ENCODE data around the gene RAMP1. TPM values are rescaled to one million over a fixed set of nuclear protein-coding genes. Genes with fewer than 3 reads are reported as not detected.

Gene RAMP1
- total RNA-seq, 1 donor from 2014 or later, result 9.1 TPM

DNA sequence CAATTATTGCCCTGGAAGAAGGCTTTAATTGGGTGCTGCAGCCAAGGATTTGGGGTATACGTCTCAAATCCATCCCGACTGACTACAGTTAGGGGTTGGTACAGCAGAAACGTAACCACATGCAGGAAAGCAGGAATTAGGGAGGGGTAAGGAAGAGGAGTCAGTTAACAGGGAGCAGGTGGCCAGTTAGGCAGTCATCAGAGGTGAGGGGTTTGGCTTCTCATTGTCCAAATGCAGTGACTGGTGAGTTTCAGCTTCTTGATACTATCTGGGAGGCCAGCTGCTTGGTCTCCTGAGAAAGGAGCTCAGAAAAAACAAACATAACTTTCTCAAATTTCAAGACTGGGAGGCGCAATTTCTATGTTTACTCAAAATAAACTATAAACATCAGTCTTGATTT, 68.6 kb downstream of the RAMP1 start:
- no peak for DNase-seq (ENCODE audit: low read depth)
- H3K4me1 ChIP-seq (ENCODE audit: insufficient read depth, low read length), result no peaks in the 10 kb centered on the region
- no peaks in the 10 kb centered on the region for H3K27me3 ChIP-seq (ENCODE audit: insufficient read depth, low read length)
- Mint-ChIP-seq H3K27me3 (ENCODE audit: low read depth, unreplicated experiment) (peaks cover 20% of the 10 kb centered on the region), H3K9me3 (ENCODE audit: unreplicated experiment) (peaks cover 11% of the 10 kb centered on the region), H3K27ac (ENCODE audit: unreplicated experiment) (no peak overlapping the region), H3K36me3 (ENCODE audit: low read depth, unreplicated experiment) (peaks cover 2% of the 10 kb centered on the region), H3K4me1 (ENCODE audit: low read depth, unreplicated experiment) (no peaks in the 10 kb centered on the region), H3K4me3 (ENCODE audit: unreplicated experiment) (no peak overlapping the region)
- no peak overlapping the region for H3K4me3 ChIP-seq (ENCODE audit: insufficient read depth, low read depth, low read length)
- no peak overlapping the region for H2AFZ ChIP-seq (ENCODE audit: low read depth, low read length)
- H3K9me3 ChIP-seq (ENCODE audit: insufficient read depth, low read depth, low read length), result no peaks in the 10 kb centered on the region
- TF ChIP-seq EZH2 (IDR thresholded peaks at IDR 0.05; ENCODE audit: insufficient read depth, low read length) (no peak), CTCF (IDR thresholded peaks at IDR 0.05; ENCODE audit: insufficient read depth, low read depth, low read length) (no peak)
- H3K27ac ChIP-seq (ENCODE audit: low read depth, low read length), result no peak overlapping the region
- H3K79me2 ChIP-seq (ENCODE audit: insufficient read depth, low read length), result no peaks in the 10 kb centered on the region
- no peaks in the 10 kb centered on the region for H3K36me3 ChIP-seq (ENCODE audit: insufficient read depth, low read length)
- H3K9ac ChIP-seq (ENCODE audit: low read length), result no peak overlapping the region
- no peak overlapping the region for H3K4me2 ChIP-seq (ENCODE audit: low read length)
- no peak for FAIRE-seq
- no peaks in the 10 kb centered on the region for H4K20me1 ChIP-seq (ENCODE audit: insufficient read depth, low read length)

- no peak overlapping the region for H3K4me2 ChIP-seq (ENCODE audit: low read length)
- H3K4me1 Mint-ChIP-seq (ENCODE audit: low read depth, unreplicated experiment), result no peaks in the 10 kb centered on the region
- no peaks in the 10 kb centered on the region for H3K79me2 ChIP-seq (ENCODE audit: insufficient read depth, low read length)
- H3K27ac Mint-ChIP-seq (ENCODE audit: unreplicated experiment), result no peak overlapping the region
- DNase-seq (ENCODE audit: low read depth), result no peak
- no peaks in the 10 kb centered on the region for H4K20me1 ChIP-seq (ENCODE audit: insufficient read depth, low read length)
- no peaks in the 10 kb centered on the region for H3K27me3 ChIP-seq (ENCODE audit: insufficient read depth, low read length)
- FAIRE-seq, result no peak
- no peak overlapping the region for H2AFZ ChIP-seq (ENCODE audit: low read depth, low read length)
- peaks cover 26% of the 10 kb centered on the region for H3K27me3 Mint-ChIP-seq (ENCODE audit: low read depth, unreplicated experiment)
- peaks cover 11% of the 10 kb centered on the region for H3K9me3 Mint-ChIP-seq (ENCODE audit: unreplicated experiment)
- TF ChIP-seq CTCF (IDR thresholded peaks at IDR 0.05; ENCODE audit: insufficient read depth, low read depth, low read length) (no peak), EZH2 (IDR thresholded peaks at IDR 0.05; ENCODE audit: insufficient read depth, low read length) (no peak)
- H3K4me3 ChIP-seq (ENCODE audit: insufficient read depth, low read depth, low read length), result no peak overlapping the region
- no peaks in the 10 kb centered on the region for H3K36me3 ChIP-seq (ENCODE audit: insufficient read depth, low read length)
- H3K9me3 ChIP-seq (ENCODE audit: insufficient read depth, low read depth, low read length), result no peaks in the 10 kb centered on the region
- no peak overlapping the region for H3K9ac ChIP-seq (ENCODE audit: low read length)
- H3K27ac ChIP-seq (ENCODE audit: low read depth, low read length), result no peak overlapping the region
- no peaks in the 10 kb centered on the region for H3K36me3 Mint-ChIP-seq (ENCODE audit: low read depth, unreplicated experiment)
- H3K4me1 ChIP-seq (ENCODE audit: insufficient read depth, low read length), result no peaks in the 10 kb centered on the region
- no peak overlapping the region for H3K4me3 Mint-ChIP-seq (ENCODE audit: unreplicated experiment)
Observed at GRCh38 chr2:237929979-237930378, 70.6 kb downstream of the RAMP1 start.

- no peak overlapping the region for H3K4me3 ChIP-seq (ENCODE audit: insufficient read depth, low read depth, low read length)
- no peaks in the 10 kb centered on the region for H3K36me3 ChIP-seq (ENCODE audit: insufficient read depth, low read length)
- no peak overlapping the region for H3K4me2 ChIP-seq (ENCODE audit: low read length)
- Mint-ChIP-seq H3K27ac (ENCODE audit: unreplicated experiment) (no peak overlapping the region), H3K4me3 (ENCODE audit: unreplicated experiment) (no peak overlapping the region), H3K4me1 (ENCODE audit: low read depth, unreplicated experiment) (peaks cover 2% of the 10 kb centered on the region), H3K36me3 (ENCODE audit: low read depth, unreplicated experiment) (no peaks in the 10 kb centered on the region), H3K27me3 (ENCODE audit: low read depth, unreplicated experiment) (peaks cover 26% of the 10 kb centered on the region), H3K9me3 (ENCODE audit: unreplicated experiment) (peaks cover 11% of the 10 kb centered on the region)
- no peaks in the 10 kb centered on the region for H3K4me1 ChIP-seq (ENCODE audit: insufficient read depth, low read length)
- H4K20me1 ChIP-seq (ENCODE audit: insufficient read depth, low read length), result no peaks in the 10 kb centered on the region
- DNase-seq (ENCODE audit: low read depth) (peak; percentile 45), FAIRE-seq (no peak)
- H3K9me3 ChIP-seq (ENCODE audit: insufficient read depth, low read depth, low read length), result no peaks in the 10 kb centered on the region
- no peak overlapping the region for H3K9ac ChIP-seq (ENCODE audit: low read length)
- no peak overlapping the region for H2AFZ ChIP-seq (ENCODE audit: low read depth, low read length)
- TF ChIP-seq CTCF (IDR thresholded peaks at IDR 0.05; ENCODE audit: insufficient read depth, low read depth, low read length), result no peak
- no peak for TF ChIP-seq EZH2 (IDR thresholded peaks at IDR 0.05; ENCODE audit: insufficient read depth, low read length)
- no peak overlapping the region for H3K27ac ChIP-seq (ENCODE audit: low read depth, low read length)
- H3K79me2 ChIP-seq (ENCODE audit: insufficient read depth, low read length), result no peaks in the 10 kb centered on the region
- no peaks in the 10 kb centered on the region for H3K27me3 ChIP-seq (ENCODE audit: insufficient read depth, low read length)
Observed at GRCh38 chr2:237931205-237931721, 71.8 kb downstream of the RAMP1 start.
